GM19395 (cell line): ENCODE measurements around the gene EIPR1.

Source experiments
- ATAC-seq: cut with Tn5 transposase; IDR thresholded peaks from one replicate; pipeline ENCODE4 v1.9.1; 2021; ENCODE audit warnings: mild to moderate bottlenecking, moderate library complexity; ENCODE audit not compliant: unreplicated experiment

The EIPR1 gene

GRCh38 chr2:3141696-3142095 is 235.9 kb downstream of the EIPR1 start:
- no peak for ATAC-seq

- no peak for ATAC-seq
Measured at GRCh38 chr2:3139906-3140305, 237.7 kb downstream of the EIPR1 start.
